ENCODE measurements around the gene PRTFDC1.

Gene PRTFDC1

GRCh38 chr10:24858288-24859270 is 93.8 kb downstream of the PRTFDC1 start:
- no peak for DNase-seq (ENCODE audit: low read depth)
- no peak overlapping the region for H3K4me3 ChIP-seq (ENCODE audit: low read depth, low read length)

GRCh38 chr10:24857031-24857725 is 95.2 kb downstream of the PRTFDC1 start:
- no peak overlapping the region for H3K4me3 ChIP-seq (ENCODE audit: low read depth, low read length)
- DNase-seq (ENCODE audit: low read depth), result no peak
- TF ChIP-seq CTCF (IDR thresholded peaks at IDR 0.05; ENCODE audit: insufficient read depth, low read depth, low read length, missing control alignments), result no peak

More at GRCh38 chr10:24858288-24859270, 93.8 kb downstream of the PRTFDC1 start:
- TF ChIP-seq CTCF (IDR thresholded peaks at IDR 0.05; ENCODE audit: insufficient read depth, low read depth, low read length, missing control alignments), result no peak

GRCh38 chr10:24854256-24854655 is 98.2 kb downstream of the PRTFDC1 start:
- TF ChIP-seq CTCF (IDR thresholded peaks at IDR 0.05; ENCODE audit: insufficient read depth, low read depth, low read length, missing control alignments), result no peak
- DNase-seq (ENCODE audit: low read depth), result no peak
- H3K4me3 ChIP-seq (ENCODE audit: low read depth, low read length), result no peak overlapping the region

GRCh38 chr10:24853661-24854060 is 98.7 kb downstream of the PRTFDC1 start:
- no peak overlapping the region for H3K4me3 ChIP-seq (ENCODE audit: low read depth, low read length)
- no peak for DNase-seq (ENCODE audit: low read depth)
- no peak for TF ChIP-seq CTCF (IDR thresholded peaks at IDR 0.05; ENCODE audit: insufficient read depth, low read depth, low read length, missing control alignments)

- TF ChIP-seq CTCF (IDR thresholded peaks at IDR 0.05; ENCODE audit: insufficient read depth, low read depth, low read length, missing control alignments), result no peak
- no peak for DNase-seq (ENCODE audit: low read depth)
- no peak overlapping the region for H3K4me3 ChIP-seq (ENCODE audit: low read depth, low read length)
Observed at GRCh38 chr10:24851629-24852028, 100.8 kb downstream of the PRTFDC1 start.

- no peak for DNase-seq (ENCODE audit: low read depth)
- H3K4me3 ChIP-seq (ENCODE audit: low read depth, low read length), result no peak overlapping the region
- TF ChIP-seq CTCF (IDR thresholded peaks at IDR 0.05; ENCODE audit: insufficient read depth, low read depth, low read length, missing control alignments), result no peak
Observed at GRCh38 chr10:24850727-24851296, 101.6 kb downstream of the PRTFDC1 start.

All from GM12865 (cell line).